BJ (cell line): ENCODE results near the gene CNTN1. TPM values are rescaled to one million over a fixed set of nuclear protein-coding genes. Genes with fewer than 3 reads are reported as not detected.

Source experiments
- CTCF ChIA-PET: fragments of 350-600 bp; formaldehyde crosslinking; extraction: SDS; loops from one replicate; lab custom pipeline; 2021; ENCODE audit warnings: antibody characterized with exemption, inconsistent platforms; lab: Yijun Ruan, JAX
- POLR2A ChIA-PET: fragments of 300-600 bp; sonication (Branson Sonifier 250); formaldehyde crosslinking; extraction: SDS; loops from one replicate; lab custom pipeline; 2021; ENCODE audit warnings: antibody characterized with exemption; lab: Charles Lee
- DNase-seq: peaks from one replicate; pipeline ENCODE4 v3.0.0-alpha.2; 2011; ENCODE audit warnings: low read depth
- H3K27me3 ChIP-seq: 2 replicates; pipeline ENCODE4 v1.6.0; 2011; ENCODE audit warnings: low read length; ENCODE audit not compliant: control insufficient read depth, insufficient read depth
- H3K36me3 ChIP-seq: 2 replicates; pipeline ENCODE4 v1.5.1; 2011; ENCODE audit warnings: low read length; ENCODE audit not compliant: control insufficient read depth, insufficient read depth
- H3K4me3 ChIP-seq: 2 replicates; pipeline ENCODE4 v1.5.1; 2011; ENCODE audit warnings: low read depth, mild to moderate bottlenecking, control low read depth, low read length
- polyA plus RNA-seq: library from polyadenylated mRNA; depleted of rRNA; stranded (reverse); fragments of >200 nt; gene quantifications from 2 replicates; pipeline ENCODE4 v1.2.3, GENCODE V29; 2011
- TF ChIP-seq, protein P1 (sequence below): IDR thresholded peaks from 2 replicates; pipeline ENCODE4 v1.5.1; 2011; ENCODE audit warnings: low read depth, mild to moderate bottlenecking, control low read depth, inconsistent platforms, low read length, moderate library complexity; ENCODE audit not compliant: insufficient read depth

CNTN1 gene
- polyA plus RNA-seq, 1 experiment: 0.40 TPM

DNA sequence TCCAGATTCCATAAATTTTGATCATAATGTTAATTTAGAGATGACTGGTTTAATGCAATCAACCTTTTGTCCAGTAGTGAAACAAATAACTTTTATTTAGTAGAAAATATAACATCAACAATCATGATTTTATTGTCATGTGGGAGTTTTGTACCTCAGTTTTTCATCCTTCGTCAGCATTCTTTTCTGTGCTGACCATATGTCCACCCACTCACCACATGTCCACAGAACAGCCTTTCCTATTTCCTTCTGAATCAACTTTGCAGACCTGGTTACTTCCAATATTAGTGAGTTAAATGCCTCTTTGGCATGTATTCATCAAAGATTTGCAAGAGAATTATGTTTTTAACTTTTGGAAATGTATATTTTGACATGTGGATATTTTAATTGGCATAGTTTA lies 36.8 kb upstream of the CNTN1 start:
- H3K4me3 ChIP-seq: no peak overlapping the region
- POLR2A ChIA-PET: no interaction called here
- TF ChIP-seq, protein P1, sequence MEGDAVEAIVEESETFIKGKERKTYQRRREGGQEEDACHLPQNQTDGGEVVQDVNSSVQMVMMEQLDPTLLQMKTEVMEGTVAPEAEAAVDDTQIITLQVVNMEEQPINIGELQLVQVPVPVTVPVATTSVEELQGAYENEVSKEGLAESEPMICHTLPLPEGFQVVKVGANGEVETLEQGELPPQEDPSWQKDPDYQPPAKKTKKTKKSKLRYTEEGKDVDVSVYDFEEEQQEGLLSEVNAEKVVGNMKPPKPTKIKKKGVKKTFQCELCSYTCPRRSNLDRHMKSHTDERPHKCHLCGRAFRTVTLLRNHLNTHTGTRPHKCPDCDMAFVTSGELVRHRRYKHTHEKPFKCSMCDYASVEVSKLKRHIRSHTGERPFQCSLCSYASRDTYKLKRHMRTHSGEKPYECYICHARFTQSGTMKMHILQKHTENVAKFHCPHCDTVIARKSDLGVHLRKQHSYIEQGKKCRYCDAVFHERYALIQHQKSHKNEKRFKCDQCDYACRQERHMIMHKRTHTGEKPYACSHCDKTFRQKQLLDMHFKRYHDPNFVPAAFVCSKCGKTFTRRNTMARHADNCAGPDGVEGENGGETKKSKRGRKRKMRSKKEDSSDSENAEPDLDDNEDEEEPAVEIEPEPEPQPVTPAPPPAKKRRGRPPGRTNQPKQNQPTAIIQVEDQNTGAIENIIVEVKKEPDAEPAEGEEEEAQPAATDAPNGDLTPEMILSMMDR: no peak
- CTCF ChIA-PET: no interaction called here
- DNase-seq: no peak
- H3K36me3 ChIP-seq: no peaks in the 10 kb centered on the region
- no peaks in the 10 kb centered on the region for H3K27me3 ChIP-seq

DNA sequence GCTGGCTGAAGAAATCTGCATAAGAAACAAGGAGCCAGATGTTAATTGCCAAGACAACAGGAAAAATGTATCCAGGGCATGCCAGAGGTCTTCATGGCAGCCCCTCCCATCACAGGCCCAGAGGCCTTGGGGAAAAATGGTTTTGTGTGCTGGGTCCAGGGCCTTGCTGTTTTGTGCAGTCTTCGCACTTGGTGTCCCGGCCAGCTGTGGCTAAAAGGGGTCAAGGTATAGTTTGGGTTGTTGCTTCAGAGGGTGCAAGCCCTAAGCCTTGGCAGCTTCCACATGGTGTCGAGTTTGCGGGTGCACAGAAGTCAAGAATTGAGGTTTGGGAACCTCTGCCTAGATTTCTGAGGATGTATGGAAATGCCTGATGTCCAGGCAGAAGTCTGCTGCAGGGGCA lies 29.9 kb upstream of the CNTN1 start:
- Histone ChIP-seq H3K36me3 (no peaks in the 10 kb centered on the region), H3K4me3 (no peak overlapping the region), H3K27me3 (no peaks in the 10 kb centered on the region)
- ChIA-PET CTCF (no interaction called here), POLR2A (no interaction called here)
- TF ChIP-seq, protein P1: no peak
- DNase-seq: no peak

DNA sequence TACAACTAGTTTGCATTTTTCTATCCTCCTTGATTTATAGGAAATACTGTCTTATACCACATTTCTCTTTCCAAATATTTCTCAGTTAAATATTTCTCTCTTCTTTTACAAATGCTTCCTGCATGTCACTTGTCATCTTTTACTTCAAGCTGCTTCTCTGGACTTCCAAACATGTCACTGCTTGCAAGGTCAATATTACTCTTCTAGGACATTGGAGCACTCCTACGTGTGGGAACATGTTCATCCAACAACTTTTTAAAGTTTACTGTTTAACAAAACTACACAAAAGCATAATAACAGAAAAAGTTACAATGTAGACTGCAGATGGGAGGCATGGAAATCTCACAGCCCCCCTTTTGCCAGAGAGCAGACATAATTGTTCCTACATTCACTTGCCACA lies 28.5 kb upstream of the CNTN1 start:
- H3K27me3 ChIP-seq: no peaks in the 10 kb centered on the region
- no peak overlapping the region for H3K4me3 ChIP-seq
- no peak for DNase-seq
- H3K36me3 ChIP-seq: no peaks in the 10 kb centered on the region
- TF ChIP-seq, protein P1: no peak
- CTCF ChIA-PET: no interaction called here
- POLR2A ChIA-PET: no interaction called here

DNA sequence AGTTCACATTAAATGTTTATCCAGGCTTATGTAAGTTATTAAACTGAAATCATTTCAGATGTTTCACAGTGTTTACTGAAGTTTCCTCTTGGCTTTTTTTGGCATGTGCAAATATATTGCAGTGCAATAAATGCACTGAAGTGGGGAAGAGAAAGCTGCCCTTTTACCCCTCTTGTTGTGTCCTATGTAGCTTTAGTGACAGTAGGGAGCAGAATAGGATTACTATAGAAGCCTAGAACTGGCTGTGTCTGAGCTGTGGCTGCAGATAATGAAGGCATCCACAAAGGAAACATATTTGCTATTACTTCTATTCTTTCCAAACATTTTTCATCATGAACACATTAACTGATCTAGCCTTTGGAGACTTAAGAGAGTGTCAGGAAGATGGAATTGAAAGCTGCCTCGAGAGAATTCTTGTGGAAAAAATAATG lies 24.1 kb upstream of the CNTN1 start:
- POLR2A ChIA-PET: no interaction called here
- CTCF ChIA-PET: no interaction called here

DNA sequence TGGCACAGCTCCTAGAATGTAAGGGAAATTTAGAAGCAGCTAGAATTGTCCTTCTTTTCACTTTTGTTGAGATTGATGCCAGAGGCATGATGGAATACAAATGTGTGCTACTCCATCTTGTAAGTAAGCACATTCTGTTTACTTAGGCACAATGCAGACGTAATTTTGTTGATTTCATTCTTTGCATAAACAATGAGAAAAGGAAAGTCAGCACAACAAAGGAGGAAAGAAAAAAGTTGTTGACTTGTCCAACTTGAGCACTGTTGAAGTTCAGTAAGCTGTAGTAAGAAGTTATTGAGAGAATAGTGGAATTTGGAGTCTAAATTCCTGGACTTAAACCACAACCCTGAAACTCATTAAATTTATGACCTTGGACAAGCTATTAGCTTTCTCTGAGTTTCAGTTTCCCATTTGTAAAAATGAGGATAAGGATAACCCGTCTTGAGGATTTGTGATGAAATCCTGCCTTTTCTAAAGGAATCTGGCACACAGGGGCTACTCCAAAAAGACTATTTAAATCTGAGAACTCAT lies 19.4 kb upstream of the CNTN1 start:
- ChIA-PET POLR2A (no interaction called here), CTCF (no interaction called here)
- Histone ChIP-seq H3K27me3 (no peaks in the 10 kb centered on the region), H3K36me3 (no peaks in the 10 kb centered on the region), H3K4me3 (no peak overlapping the region)
- no peak for DNase-seq
- TF ChIP-seq, protein P1: no peak

More for the DNA sequence above, 24.1 kb upstream of the CNTN1 start:
- DNase-seq: no peak
- no peak overlapping the region for H3K4me3 ChIP-seq
- TF ChIP-seq, protein P1: no peak
- no peaks in the 10 kb centered on the region for H3K36me3 ChIP-seq
- no peaks in the 10 kb centered on the region for H3K27me3 ChIP-seq
